Kidney (tissue), 14 donors: ENCODE data around the gene MYH10. TPM values are rescaled to one million over a fixed set of nuclear protein-coding genes. Genes with fewer than 3 reads are reported as not detected.
A peak's percentile ranks its signal among the peaks of the same experiment; 100 is the strongest.

Experiments
- DNase-seq, 5 donors: peaks; one replicate each; pipeline ENCODE4 v3.0.0-alpha.2; 2013 to 2020
- FAIRE-seq: peaks from 2 replicates; lab custom pipeline; 2012; peaks lifted over from hg19 to GRCh38; lab: Jason Lieb, UNC
- H3K27ac ChIP-seq, 2 donors: one replicate each; pipeline ENCODE4 v1.7.0; 2013; ENCODE audit warnings: low read depth in 2 of 2, low read length in 2 of 2, inconsistent platforms in 1 of 2
- H3K27me3 ChIP-seq: one replicate; pipeline ENCODE4 v1.7.1; 2013; ENCODE audit warnings: low read length, inconsistent platforms; ENCODE audit not compliant: control insufficient read depth, insufficient read depth
- H3K36me3 ChIP-seq, 3 donors: one replicate each; pipeline versions ENCODE4 v1.7.0 to v1.7.1; 2013; ENCODE audit warnings: low read length in 3 of 3, control low read depth in 1 of 3, inconsistent platforms in 1 of 3; ENCODE audit not compliant: insufficient read depth in 3 of 3, control insufficient read depth in 2 of 3
- H3K4me1 ChIP-seq, 3 donors: one replicate each; pipeline versions ENCODE4 v1.7.0 to v1.7.1; 2013; ENCODE audit warnings: low read length in 3 of 3, inconsistent platforms in 1 of 3, low read depth in 1 of 3; ENCODE audit not compliant: control insufficient read depth in 2 of 3, insufficient read depth in 2 of 3
- H3K4me3 ChIP-seq, 3 donors: one replicate each; pipeline versions ENCODE4 v1.7.0 to v1.8.1; 2013; ENCODE audit warnings: low read length in 3 of 3, control low read depth in 1 of 3, inconsistent platforms in 1 of 3
- H3K9ac ChIP-seq, 3 donors: one replicate each; pipeline versions ENCODE4 v1.7.0 to v1.7.1; 2013; ENCODE audit warnings: low read length in 3 of 3, control low read depth in 1 of 3, inconsistent platforms in 1 of 3
- H3K9me3 ChIP-seq, 3 donors: one replicate each; pipeline versions ENCODE4 v1.7.0 to v1.7.1; 2013; ENCODE audit warnings: low read length in 3 of 3, control low read depth in 1 of 3, inconsistent platforms in 1 of 3; ENCODE audit not compliant: control insufficient read depth in 2 of 3, insufficient read depth in 1 of 3
- CTCF ChIP-seq: IDR thresholded peaks from 3 replicates; pipeline ENCODE4 v1.5.1; 2012; ENCODE audit warnings: mild to moderate bottlenecking, moderate library complexity, borderline replicate concordance; ENCODE audit not compliant: insufficient read depth; ENCODE audit errors: extremely low read depth
- intact Hi-C: fragments of 100-400 bp; cut with DNase I; formaldehyde crosslinking; loops from one replicate; pipeline ENCODE4 v1.11.1; 2022
- polyA plus RNA-seq: library from polyadenylated mRNA; stranded (reverse); fragments of 350-450 nt; fragmentation: Illumina TruSeq; extraction: RNeasy Lipid Tissue Mini Kit (QIAGEN cat#74804); gene quantifications from one replicate; pipeline ENCODE4 v1.2.3, GENCODE V29; 2014; ENCODE audit warnings: low read depth, low replicate concordance; ENCODE audit not compliant: insufficient read depth
- total RNA-seq: library from RNA; stranded (reverse); fragmentation: NEBNext Ultra II Directional; extraction: Animal tissue kit (Norgen Biotek cat#: 25700); gene quantifications from one replicate; pipeline ENCODE4 v1.2.1, GENCODE V29; 2021
- donor health status: control.
- donor health status: control.
- donor health status: control.
- donor health status: control.
- donor health status: control.
- donor health status: DM: yes; HTN: yes; CAD: no.
- donor health status: Normal renal cell carcinoma (clear cell type).

MYH10 gene
- total and polyA plus RNA-seq, 2 donors from 2014 or later = 23.6 to 104 TPM

GRCh38 chr17:8628172-8628571 lies 2.4 kb downstream of the MYH10 start:
- DNase-seq (peak in 2 of 5 donors; percentile 26 to 41), FAIRE-seq (no peak)
- Histone ChIP-seq H3K9ac (peak overlapping the region in 2 of 3 donors; percentile 2 to 46), H3K4me1 (peaks cover 7 to 9% (median 8%) of the 10 kb centered on the region in 3 donors), H3K4me3 (peak overlapping the region; percentile 52 to 80 (median 53)), H3K36me3 (no peaks in the 10 kb centered on the region), H3K9me3 (no peaks in the 10 kb centered on the region), H3K27ac (peak overlapping the region in 1 of 2 donors; percentile 32), H3K27me3 (no peaks in the 10 kb centered on the region)
- intact Hi-C loops = no loop called here
- no peak for TF ChIP-seq CTCF

- Histone ChIP-seq H3K27me3 (no peaks in the 10 kb centered on the region), H3K9ac (no peak overlapping the region), H3K4me3 (no peak overlapping the region), H3K9me3 (no peaks in the 10 kb centered on the region), H3K4me1 (peaks cover 7 to 8% (median 8%) of the 10 kb centered on the region in 3 donors), H3K36me3 (peaks cover 3 to 8% (median 7%) of the 10 kb centered on the region in 3 donors), H3K27ac (no peak overlapping the region)
- FAIRE-seq = no peak
- DNase-seq = no peak
- intact Hi-C loops = no loop called here
- no peak for TF ChIP-seq CTCF
Measured at GRCh38 chr17:8623591-8623990, 6.9 kb downstream of the MYH10 start.

- peaks cover 3 to 8% (median 7%) of the 10 kb centered on the region in 3 donors for H3K36me3 ChIP-seq
- intact Hi-C loops = no loop called here
- no peak for TF ChIP-seq CTCF
- no peak overlapping the region for H3K9ac ChIP-seq
- H3K9me3 ChIP-seq = no peaks in the 10 kb centered on the region
- peak overlapping the region; percentile 4 to 11 for H3K27ac ChIP-seq
- FAIRE-seq (no peak), DNase-seq (no peak)
- H3K4me1 ChIP-seq = peaks cover 0 to 4% (median 2%) of the 10 kb centered on the region in 3 donors
- H3K4me3 ChIP-seq = no peak overlapping the region
- H3K27me3 ChIP-seq = no peaks in the 10 kb centered on the region
Measured at GRCh38 chr17:8622191-8622590, 8.3 kb downstream of the MYH10 start.

- H3K9ac ChIP-seq = no peak overlapping the region
- no peak overlapping the region for H3K4me3 ChIP-seq
- intact Hi-C loops = no loop called here
- H3K9me3 ChIP-seq = no peaks in the 10 kb centered on the region
- H3K27me3 ChIP-seq = no peaks in the 10 kb centered on the region
- peaks cover 3 to 8% (median 7%) of the 10 kb centered on the region in 3 donors for H3K36me3 ChIP-seq
- FAIRE-seq (no peak), DNase-seq (no peak)
- peaks cover 0 to 4% (median 2%) of the 10 kb centered on the region in 3 donors for H3K4me1 ChIP-seq
- H3K27ac ChIP-seq = peak overlapping the region; percentile 4 to 11
- TF ChIP-seq CTCF = no peak
Measured at GRCh38 chr17:8621585-8621984, 8.9 kb downstream of the MYH10 start.
